ENCODE measurements around the gene RBM33. TPM values are rescaled to one million over a fixed set of nuclear protein-coding genes. Genes with fewer than 3 reads are reported as not detected.

The RBM33 gene
- polyA plus RNA-seq, 3 donors = 15.0 to 27.7 (median 22.2) TPM

- Histone ChIP-seq H3K27ac (ENCODE audit: low read depth in 1 of 2, low read length in 2 of 2) (peak overlapping the region in 1 of 2 donors; percentile 47), H3K4me1 (ENCODE audit: control insufficient read depth in 1 of 2, insufficient read depth in 2 of 2, low read length in 2 of 2) (peaks cover 56 to 69% of the 10 kb centered on the region in 2 donors), H3K9ac (ENCODE audit: insufficient read depth, low read length, poor library complexity, severe bottlenecking) (no peak overlapping the region), H4K20me1 (ENCODE audit: insufficient read depth, low read length) (peaks cover 87% of the 10 kb centered on the region), H3K36me3 (replicated peaks in 1 of 2; ENCODE audit: control insufficient read depth in 1 of 2, insufficient read depth in 2 of 2, low read length in 2 of 2) (peaks cover 5 to 54% of the 10 kb centered on the region in 2 donors), H3K79me2 (ENCODE audit: insufficient read depth, low read length) (peaks cover 85% of the 10 kb centered on the region), H2AFZ (ENCODE audit: insufficient read depth, low read depth, low read length, poor library complexity, severe bottlenecking) (no peak overlapping the region), H3K9me3 (replicated peaks in 1 of 2; ENCODE audit: control insufficient read depth in 1 of 2, insufficient read depth in 1 of 2, low read length in 2 of 2) (peaks cover 0 to 3% of the 10 kb centered on the region in 2 donors), H3K27me3 (ENCODE audit: control insufficient read depth in 2 of 2, insufficient read depth in 2 of 2, low read length in 2 of 2) (no peaks in the 10 kb centered on the region), H3K4me3 (replicated peaks in 1 of 3; ENCODE audit: low read depth in 2 of 3, low read length in 3 of 3) (no peak overlapping the region), H3K4me2 (replicated peaks; ENCODE audit: extremely low read depth, low read length, poor library complexity, severe bottlenecking) (no peak overlapping the region)
- Mint-ChIP-seq H3K27ac (peak overlapping the region in 1 of 7 donors; percentile 54), H3K9me3 (peaks cover 0 to 6% (median 0%) of the 10 kb centered on the region in 7 donors), H3K27me3 (ENCODE audit: low read depth in 3 of 3) (peaks cover 0 to 1% (median 0%) of the 10 kb centered on the region in 3 donors), H3K4me3 (no peak overlapping the region), H3K4me1 (peaks cover 70% of the 10 kb centered on the region), H3K36me3 (peaks cover 32 to 50% of the 10 kb centered on the region in 2 donors)
- DNase-seq = no peak
- TF ChIP-seq CTCF (IDR thresholded peaks at IDR 0.05) = no peak
- WGBS (ENCODE audit: insufficient coverage) = 98% methylated on average over 9 of the region's 10 CpGs
- intact Hi-C loops (cut with micrococcal nuclease) = no loop called here
These were observed 113.9 kb downstream of the RBM33 start for GRCh38 chr7:155758348-155758747.

DNA sequence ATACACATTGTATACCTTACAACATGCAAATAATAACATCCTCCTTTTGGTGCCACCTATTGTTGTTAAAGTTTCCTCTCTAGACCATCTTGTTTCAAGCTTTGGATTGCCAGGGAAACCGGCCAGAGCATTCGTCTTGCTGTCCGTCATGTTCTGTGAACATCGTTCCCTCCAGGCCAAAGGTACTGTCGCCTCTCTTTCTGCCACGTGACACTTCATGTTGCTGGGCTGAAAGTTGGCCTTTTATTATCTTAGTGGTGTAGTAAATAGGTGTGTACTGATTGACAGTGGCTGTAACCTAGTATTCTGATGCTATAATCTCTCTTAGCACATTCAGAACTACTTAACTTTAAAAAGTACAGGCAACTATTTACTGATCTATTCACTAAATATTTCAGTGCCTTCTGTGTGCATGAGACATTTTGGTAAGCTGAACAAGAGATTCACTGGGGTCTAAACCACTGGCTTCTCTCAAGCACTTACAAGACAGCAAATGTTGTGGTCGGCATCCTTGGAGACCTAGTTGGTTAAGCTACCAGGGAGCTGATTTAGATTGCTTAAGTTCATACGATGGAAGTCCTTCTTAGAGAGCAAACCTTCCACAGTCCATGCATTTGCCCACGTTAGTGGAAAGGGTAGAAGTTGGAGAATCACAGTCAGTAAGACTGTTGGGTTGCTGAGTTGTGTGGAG lies 115.4 kb downstream of the RBM33 start:
- peaks cover 0 to 6% (median 0%) of the 10 kb centered on the region in 7 donors for H3K9me3 Mint-ChIP-seq
- TF ChIP-seq CTCF (IDR thresholded peaks at IDR 0.05) = no peak
- Histone ChIP-seq H3K36me3 (replicated peaks in 1 of 2; ENCODE audit: control insufficient read depth in 1 of 2, insufficient read depth in 2 of 2, low read length in 2 of 2) (peaks cover 7 to 46% of the 10 kb centered on the region in 2 donors), H3K9ac (ENCODE audit: insufficient read depth, low read length, poor library complexity, severe bottlenecking) (no peak overlapping the region), H4K20me1 (ENCODE audit: insufficient read depth, low read length) (peaks cover 87% of the 10 kb centered on the region), H3K4me2 (replicated peaks; ENCODE audit: extremely low read depth, low read length, poor library complexity, severe bottlenecking) (no peak overlapping the region), H3K79me2 (ENCODE audit: insufficient read depth, low read length) (peaks cover 79% of the 10 kb centered on the region), H3K27me3 (ENCODE audit: control insufficient read depth in 2 of 2, insufficient read depth in 2 of 2, low read length in 2 of 2) (no peaks in the 10 kb centered on the region), H3K27ac (ENCODE audit: low read depth in 1 of 2, low read length in 2 of 2) (peak overlapping the region; percentile 11 to 61), H3K9me3 (replicated peaks in 1 of 2; ENCODE audit: control insufficient read depth in 1 of 2, insufficient read depth in 1 of 2, low read length in 2 of 2) (peaks cover 0 to 3% of the 10 kb centered on the region in 2 donors), H2AFZ (ENCODE audit: insufficient read depth, low read depth, low read length, poor library complexity, severe bottlenecking) (no peak overlapping the region), H3K4me3 (replicated peaks in 1 of 3; ENCODE audit: low read depth in 2 of 3, low read length in 3 of 3) (no peak overlapping the region), H3K4me1 (ENCODE audit: control insufficient read depth in 1 of 2, insufficient read depth in 2 of 2, low read length in 2 of 2) (peaks cover 69 to 77% of the 10 kb centered on the region in 2 donors)
- H3K27ac Mint-ChIP-seq = peak overlapping the region in 6 of 7 donors; percentile 47 to 92 (median 83)
- H3K36me3 Mint-ChIP-seq = peaks cover 37 to 52% of the 10 kb centered on the region in 2 donors
- H3K4me1 Mint-ChIP-seq = peaks cover 71% of the 10 kb centered on the region
- H3K4me3 Mint-ChIP-seq = no peak overlapping the region
- H3K27me3 Mint-ChIP-seq (ENCODE audit: low read depth in 3 of 3) = peaks cover 0 to 1% (median 0%) of the 10 kb centered on the region in 3 donors
- intact Hi-C loops (cut with micrococcal nuclease) = loop anchor here in 1 of 2 donors (10.0 kb wide), 1 partner anchor 835 kb away; no protein-coding TSS in a partner anchor
- WGBS (ENCODE audit: insufficient coverage) = 100% methylated on average over 4 of the region's 9 CpGs
- DNase-seq = no peak
